ENCODE data around the gene CSMD2.

DNA sequence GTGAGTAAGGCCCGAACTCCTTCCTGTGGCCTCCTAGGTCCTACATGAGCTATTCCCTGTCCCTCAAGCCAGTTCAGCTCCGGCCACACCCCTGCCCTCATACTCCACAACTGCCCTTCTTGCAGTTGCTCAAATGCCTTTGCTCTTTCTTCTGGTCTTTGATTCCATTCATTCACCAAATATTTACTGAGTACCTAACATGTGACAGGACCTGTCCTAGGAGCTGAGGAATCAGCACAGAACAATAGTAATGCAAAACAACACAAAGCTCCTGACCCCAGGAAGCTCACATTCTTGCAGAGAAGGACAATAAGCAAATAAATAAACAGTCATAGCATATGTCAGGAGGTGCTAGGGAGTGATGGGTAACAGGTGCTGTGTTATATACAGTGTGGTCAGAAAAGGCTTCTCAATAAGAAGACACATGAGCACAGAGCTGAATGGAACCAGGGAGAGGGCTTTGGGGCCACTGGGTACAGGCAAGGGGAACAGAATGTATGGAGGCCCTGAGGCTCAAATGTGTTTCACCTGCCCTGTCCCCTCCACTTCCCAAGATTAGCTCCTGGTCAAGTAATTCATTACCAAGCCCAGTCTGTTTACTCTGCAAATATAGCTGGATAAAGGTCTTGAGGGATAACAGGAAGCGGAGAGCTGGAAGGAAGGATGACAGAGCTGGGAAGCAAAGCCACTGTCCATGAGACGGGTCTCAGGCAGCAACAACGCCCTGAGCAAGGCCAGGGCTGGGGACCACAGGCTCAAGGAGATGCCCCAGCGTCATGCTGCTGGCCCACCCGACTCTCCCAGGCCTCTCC lies 145.1 kb downstream of the CSMD2 start:
- TF ChIP-seq EZH2 (IDR thresholded peaks at IDR 0.05; ENCODE audit: borderline replicate concordance, low read depth, low read length, poor library complexity, severe bottlenecking), result no peak
- TF ChIP-seq, protein P1, sequence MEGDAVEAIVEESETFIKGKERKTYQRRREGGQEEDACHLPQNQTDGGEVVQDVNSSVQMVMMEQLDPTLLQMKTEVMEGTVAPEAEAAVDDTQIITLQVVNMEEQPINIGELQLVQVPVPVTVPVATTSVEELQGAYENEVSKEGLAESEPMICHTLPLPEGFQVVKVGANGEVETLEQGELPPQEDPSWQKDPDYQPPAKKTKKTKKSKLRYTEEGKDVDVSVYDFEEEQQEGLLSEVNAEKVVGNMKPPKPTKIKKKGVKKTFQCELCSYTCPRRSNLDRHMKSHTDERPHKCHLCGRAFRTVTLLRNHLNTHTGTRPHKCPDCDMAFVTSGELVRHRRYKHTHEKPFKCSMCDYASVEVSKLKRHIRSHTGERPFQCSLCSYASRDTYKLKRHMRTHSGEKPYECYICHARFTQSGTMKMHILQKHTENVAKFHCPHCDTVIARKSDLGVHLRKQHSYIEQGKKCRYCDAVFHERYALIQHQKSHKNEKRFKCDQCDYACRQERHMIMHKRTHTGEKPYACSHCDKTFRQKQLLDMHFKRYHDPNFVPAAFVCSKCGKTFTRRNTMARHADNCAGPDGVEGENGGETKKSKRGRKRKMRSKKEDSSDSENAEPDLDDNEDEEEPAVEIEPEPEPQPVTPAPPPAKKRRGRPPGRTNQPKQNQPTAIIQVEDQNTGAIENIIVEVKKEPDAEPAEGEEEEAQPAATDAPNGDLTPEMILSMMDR (conservative IDR thresholded peaks at IDR 0.05; ENCODE audit: low read depth, low read length), result no peak
